Epidermal melanocyte (primary cell): ENCODE data around the gene SCN7A.
"Not testable (repeated sequence)": the region's sequence is repeated elsewhere in the genome, so short reads cannot be mapped to it uniquely, and the experiment has no call there.

Experiments
- DNase-seq: peaks from one replicate; pipeline ENCODE4 v3.0.0; 2011; ENCODE audit warnings: low spot score; ENCODE audit not compliant: insufficient read length

Gene SCN7A

GRCh38 chr2:166494140-166494624, at the start of gene SCN7A:
SCN7A (minus strand) TSS chr2:166494249; CDS start chr2:166477696, 16,553 bp downstream.
- DNase-seq: no peak

GRCh38 chr2:166539340-166540162, 45.5 kb upstream of the SCN7A start:
- DNase-seq: peak; percentile 27

GRCh38 chr2:166536111-166536510, 42.1 kb upstream of the SCN7A start:
- no peak for DNase-seq

GRCh38 chr2:166521155-166521554, 27.1 kb upstream of the SCN7A start:
- DNase-seq: no peak

GRCh38 chr2:166520604-166521003, 26.6 kb upstream of the SCN7A start:
- no peak for DNase-seq

- DNase-seq: no peak
Measured at GRCh38 chr2:166519391-166519962, 25.4 kb upstream of the SCN7A start.

- no peak for DNase-seq
Measured at GRCh38 chr2:166518634-166519390, 24.8 kb upstream of the SCN7A start.

- DNase-seq: no peak
Measured at GRCh38 chr2:166517533-166518061, 23.5 kb upstream of the SCN7A start.

- DNase-seq: no peak
Measured at GRCh38 chr2:166516712-166517303, 22.8 kb upstream of the SCN7A start.

- no peak for DNase-seq
Measured at GRCh38 chr2:166513952-166514351, 19.9 kb upstream of the SCN7A start.

GRCh38 chr2:166499281-166499680, 5.2 kb upstream of the SCN7A start:
- no peak for DNase-seq

- no peak for DNase-seq
Measured at GRCh38 chr2:166491461-166491860, 2.6 kb downstream of the SCN7A start.

GRCh38 chr2:166487171-166487570, 6.9 kb downstream of the SCN7A start:
- no peak for DNase-seq

- DNase-seq: no peak
Measured at GRCh38 chr2:166485558-166486178, 8.4 kb downstream of the SCN7A start.

GRCh38 chr2:166472332-166472731, 21.7 kb downstream of the SCN7A start:
- DNase-seq: no peak

GRCh38 chr2:166468124-166469024, 25.7 kb downstream of the SCN7A start:
- DNase-seq: no peak

- DNase-seq: no peak
Measured at GRCh38 chr2:166464187-166464586, 29.9 kb downstream of the SCN7A start.

GRCh38 chr2:166463640-166464039, 30.4 kb downstream of the SCN7A start:
- DNase-seq: no peak

- DNase-seq: no peak
Measured at GRCh38 chr2:166458674-166459073, 35.4 kb downstream of the SCN7A start.

- DNase-seq: not testable (repeated sequence)
Measured at GRCh38 chr2:166455823-166456222, 38.2 kb downstream of the SCN7A start.
